SU-DHL-6 (cell line): Measurements from ENCODE around the gene TLE1.

Experiments
- H2AFZ ChIP-seq: fragments of 200-600 bp; sonication (generic); 2 replicates; pipeline ENCODE4 v1.6.1; 2014; ENCODE audit warnings: low read depth, mild to moderate bottlenecking, moderate library complexity, mixed read lengths, antibody characterized with exemption, low read length; ENCODE audit not compliant: severe bottlenecking
- H3F3A ChIP-seq: fragments of 200-600 bp; shearing (Covaris generic); 2 replicates; pipeline ENCODE4 v1.6.0; 2016; ENCODE audit warnings: antibody characterized with exemption, mild to moderate bottlenecking; ENCODE audit not compliant: insufficient read depth
- H3K27ac ChIP-seq: fragments of 200-600 bp; sonication (generic); 2 replicates; pipeline ENCODE4 v1.5.1; 2016; ENCODE audit warnings: low read depth, mild to moderate bottlenecking, low read length, moderate library complexity, mixed read lengths
- H3K27me3 ChIP-seq: fragments of 200-600 bp; sonication (generic), shearing (Covaris generic); 2 replicates; pipeline ENCODE4 v1.6.0; 2014; ENCODE audit warnings: mild to moderate bottlenecking, low read length
- H3K36me3 ChIP-seq: fragments of 200-600 bp; sonication (generic); 2 replicates; pipeline ENCODE4 v1.6.1; 2014; ENCODE audit warnings: mild to moderate bottlenecking, low read length, mixed read lengths
- H3K4me2 ChIP-seq: fragments of 300-600, 200-600 bp; shearing (Covaris generic), sonication (generic); 2 replicates; pipeline ENCODE4 v1.6.0; 2014; ENCODE audit warnings: low read length, low read depth, mild to moderate bottlenecking; ENCODE audit not compliant: poor library complexity, severe bottlenecking
- H3K4me3 ChIP-seq: fragments of 200-600 bp; sonication (generic); 2 replicates; pipeline ENCODE4 v1.5.1; 2014; ENCODE audit warnings: antibody characterized with exemption, low read length, mild to moderate bottlenecking, mixed read lengths; ENCODE audit not compliant: insufficient read depth, poor library complexity, severe bottlenecking
- H3K79me2 ChIP-seq: fragments of 200-600 bp; sonication (generic); 2 replicates; pipeline ENCODE4 v1.6.1; 2014; ENCODE audit warnings: mild to moderate bottlenecking, low read length, moderate library complexity; ENCODE audit not compliant: insufficient read depth
- H3K9ac ChIP-seq: fragments of 200-600 bp; sonication (generic); 2 replicates; pipeline ENCODE4 v1.7.0; 2014; ENCODE audit warnings: mild to moderate bottlenecking, low read length
- H3K9me2 ChIP-seq: fragments of 200-600 bp; sonication (generic); replicated peaks from 2 replicates; pipeline ENCODE4 v1.6.1; 2014; ENCODE audit warnings: low read length; ENCODE audit not compliant: insufficient read depth
- H3K9me3 ChIP-seq: fragments of 200-600 bp; sonication (generic); 2 replicates; pipeline ENCODE4 v1.6.1; 2014; ENCODE audit warnings: low read length, mixed read lengths; ENCODE audit not compliant: insufficient read depth
- H4K20me1 ChIP-seq: fragments of 200-600 bp; sonication (generic); 2 replicates; pipeline ENCODE4 v1.6.1; 2014; ENCODE audit warnings: low read depth, mild to moderate bottlenecking, antibody characterized with exemption, low read length, moderate library complexity, mixed read lengths
- EZH2phosphoT487 ChIP-seq: fragments of 200-600 bp; sonication (generic), shearing (Covaris generic); conservative IDR thresholded peaks from 2 replicates; pipeline ENCODE4 v1.6.1; 2018; ENCODE audit warnings: mild to moderate bottlenecking, antibody characterized with exemption, low read length, moderate library complexity, mixed read lengths
- TF ChIP-seq, protein P1 (sequence below): fragments of 200-600 bp; sonication (generic); IDR thresholded peaks from one replicate; pipeline ENCODE4 v1.5.1; 2017; ENCODE audit warnings: antibody characterized with exemption, mild to moderate bottlenecking, low read length, moderate library complexity; ENCODE audit not compliant: insufficient read depth, poor library complexity, severe bottlenecking

TLE1 gene

GRCh38 chr9:81578606-81579005 lies 110.7 kb downstream of the TLE1 start:
- H3K36me3 ChIP-seq = no peaks in the 10 kb centered on the region
- no peaks in the 10 kb centered on the region for H3K79me2 ChIP-seq
- H3K9ac ChIP-seq = no peak overlapping the region
- H3K9me3 ChIP-seq = no peaks in the 10 kb centered on the region
- no peaks in the 10 kb centered on the region for H4K20me1 ChIP-seq
- no peaks in the 10 kb centered on the region for H3F3A ChIP-seq
- H3K9me2 ChIP-seq = no peaks in the 10 kb centered on the region
- no peak overlapping the region for H3K27ac ChIP-seq
- H3K27me3 ChIP-seq = no peaks in the 10 kb centered on the region
- no peak overlapping the region for H3K4me2 ChIP-seq
- H2AFZ ChIP-seq = no peak overlapping the region
- no peak overlapping the region for H3K4me3 ChIP-seq
- TF ChIP-seq, protein P1, sequence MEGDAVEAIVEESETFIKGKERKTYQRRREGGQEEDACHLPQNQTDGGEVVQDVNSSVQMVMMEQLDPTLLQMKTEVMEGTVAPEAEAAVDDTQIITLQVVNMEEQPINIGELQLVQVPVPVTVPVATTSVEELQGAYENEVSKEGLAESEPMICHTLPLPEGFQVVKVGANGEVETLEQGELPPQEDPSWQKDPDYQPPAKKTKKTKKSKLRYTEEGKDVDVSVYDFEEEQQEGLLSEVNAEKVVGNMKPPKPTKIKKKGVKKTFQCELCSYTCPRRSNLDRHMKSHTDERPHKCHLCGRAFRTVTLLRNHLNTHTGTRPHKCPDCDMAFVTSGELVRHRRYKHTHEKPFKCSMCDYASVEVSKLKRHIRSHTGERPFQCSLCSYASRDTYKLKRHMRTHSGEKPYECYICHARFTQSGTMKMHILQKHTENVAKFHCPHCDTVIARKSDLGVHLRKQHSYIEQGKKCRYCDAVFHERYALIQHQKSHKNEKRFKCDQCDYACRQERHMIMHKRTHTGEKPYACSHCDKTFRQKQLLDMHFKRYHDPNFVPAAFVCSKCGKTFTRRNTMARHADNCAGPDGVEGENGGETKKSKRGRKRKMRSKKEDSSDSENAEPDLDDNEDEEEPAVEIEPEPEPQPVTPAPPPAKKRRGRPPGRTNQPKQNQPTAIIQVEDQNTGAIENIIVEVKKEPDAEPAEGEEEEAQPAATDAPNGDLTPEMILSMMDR = no peak
- no peak for TF ChIP-seq EZH2phosphoT487

DNA sequence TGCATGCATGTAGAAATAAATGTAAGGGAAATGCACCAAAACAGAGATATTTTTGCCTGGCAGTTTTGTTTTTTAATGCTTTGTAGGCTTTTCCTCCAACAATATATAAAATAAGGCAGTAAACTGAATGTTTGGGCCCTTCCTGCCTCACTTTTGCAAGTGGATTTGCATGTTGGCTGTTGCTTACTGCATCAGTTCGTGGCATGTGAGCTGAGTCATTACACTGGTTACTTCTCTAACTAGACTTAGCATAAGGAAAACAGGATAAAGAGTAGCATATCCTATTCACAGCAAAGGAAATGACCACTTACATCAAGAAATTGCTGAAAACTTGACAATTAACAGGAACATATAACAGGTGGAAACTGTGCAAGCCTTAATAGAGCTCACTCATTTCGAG lies 113.4 kb downstream of the TLE1 start:
- H3K4me3 ChIP-seq = no peak overlapping the region
- H3K36me3 ChIP-seq = no peaks in the 10 kb centered on the region
- no peaks in the 10 kb centered on the region for H3K27me3 ChIP-seq
- no peak overlapping the region for H2AFZ ChIP-seq
- no peaks in the 10 kb centered on the region for H3K79me2 ChIP-seq
- no peaks in the 10 kb centered on the region for H3F3A ChIP-seq
- H3K27ac ChIP-seq = no peak overlapping the region
- no peaks in the 10 kb centered on the region for H3K9me2 ChIP-seq
- TF ChIP-seq EZH2phosphoT487 = no peak
- TF ChIP-seq, protein P1 = no peak
- no peak overlapping the region for H3K9ac ChIP-seq
- no peaks in the 10 kb centered on the region for H3K9me3 ChIP-seq
- H3K4me2 ChIP-seq = no peak overlapping the region
- H4K20me1 ChIP-seq = no peaks in the 10 kb centered on the region

DNA sequence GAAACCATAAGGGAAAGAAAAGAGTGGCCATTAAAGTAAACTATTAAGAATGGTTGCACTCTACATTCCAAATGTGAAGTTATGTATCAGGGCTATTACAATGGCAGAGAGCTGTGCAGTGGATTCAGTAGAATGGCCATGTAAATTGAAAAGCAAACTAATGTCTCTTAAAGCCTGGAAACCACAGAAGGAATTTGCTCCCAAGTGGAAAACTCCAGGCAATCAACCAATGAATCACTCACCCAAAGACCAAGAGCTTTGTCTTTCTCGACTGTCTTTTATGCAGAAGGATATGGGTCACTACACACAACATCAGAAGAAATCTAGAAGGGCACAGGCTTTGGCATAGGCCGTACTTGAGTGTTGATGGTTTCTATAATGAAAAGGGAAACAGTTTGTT lies 114.9 kb downstream of the TLE1 start:
- Histone ChIP-seq H3F3A (no peaks in the 10 kb centered on the region), H3K9me2 (no peaks in the 10 kb centered on the region)
- TF ChIP-seq, protein P1 = no peak
- no peak for TF ChIP-seq EZH2phosphoT487

More for the DNA sequence above, 114.9 kb downstream of the TLE1 start:
- Histone ChIP-seq H3K36me3 (no peaks in the 10 kb centered on the region), H4K20me1 (no peaks in the 10 kb centered on the region), H2AFZ (no peak overlapping the region), H3K9ac (no peak overlapping the region), H3K27me3 (no peaks in the 10 kb centered on the region), H3K27ac (no peak overlapping the region), H3K4me2 (no peak overlapping the region), H3K79me2 (no peaks in the 10 kb centered on the region), H3K9me3 (no peaks in the 10 kb centered on the region), H3K4me3 (no peak overlapping the region)
